Erythroblast (primary cell): ENCODE measurements around the gene APBA1.

ENCODE experiments used
- DNase-seq, 2 experiments: peaks; one replicate each; lab custom pipeline; 2025; lab: John Stamatoyannopoulos, UW
- GATA1 ChIP-seq: IDR thresholded peaks from 2 replicates; pipeline ENCODE4 v1.6.1; 2011; ENCODE audit warnings: low read depth, mild to moderate bottlenecking, control low read depth, low read length, moderate library complexity
- POLR2A ChIP-seq: IDR thresholded peaks from 2 replicates; pipeline ENCODE4 v1.6.1; 2011; ENCODE audit warnings: mild to moderate bottlenecking, low read length

The APBA1 gene

GRCh38 chr9:69527454-69527853 is 144.7 kb downstream of the APBA1 start:
- no peak for TF ChIP-seq POLR2A
- no peak for TF ChIP-seq GATA1
- no peak for DNase-seq

GRCh38 chr9:69526699-69527098 is 145.5 kb downstream of the APBA1 start:
- TF ChIP-seq GATA1 (no peak), POLR2A (no peak)
- DNase-seq: no peak

DNA sequence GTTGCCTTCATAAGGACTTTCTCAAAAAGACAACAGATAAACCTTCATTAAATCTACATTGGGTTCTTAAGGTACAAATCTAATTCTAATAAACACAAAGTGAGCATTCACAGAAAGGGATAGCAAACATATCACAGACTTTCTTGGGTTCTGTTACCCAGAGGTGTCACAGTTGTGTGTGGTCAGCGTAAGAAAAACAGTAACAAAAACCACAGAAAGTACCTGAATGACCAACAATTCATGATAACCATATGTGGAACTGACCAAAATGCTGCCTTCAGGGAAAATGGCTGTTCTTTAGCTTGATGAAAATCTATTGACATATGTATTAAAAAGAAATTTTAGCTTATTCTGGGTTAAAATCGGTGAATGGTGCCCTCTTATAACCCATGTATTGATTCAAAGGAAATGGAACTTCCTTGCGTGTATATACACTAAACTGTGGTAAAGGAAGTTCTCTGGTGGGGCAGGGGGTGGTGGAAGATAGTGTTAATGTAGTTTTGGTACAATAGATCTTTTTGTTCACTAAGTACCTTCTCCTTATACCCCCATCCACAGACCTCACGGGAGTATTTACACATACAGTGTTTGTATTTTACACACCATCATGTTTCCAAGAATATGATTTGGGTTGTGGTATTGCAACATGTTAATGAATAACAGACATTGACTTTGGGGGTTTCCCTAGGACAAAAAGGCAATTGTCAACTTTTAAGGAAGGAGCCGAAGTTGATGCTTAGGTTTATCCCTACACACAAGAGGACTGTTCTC is 152.5 kb downstream of the APBA1 start:
- no peak for DNase-seq
- TF ChIP-seq GATA1 (no peak), POLR2A (no peak)

DNA sequence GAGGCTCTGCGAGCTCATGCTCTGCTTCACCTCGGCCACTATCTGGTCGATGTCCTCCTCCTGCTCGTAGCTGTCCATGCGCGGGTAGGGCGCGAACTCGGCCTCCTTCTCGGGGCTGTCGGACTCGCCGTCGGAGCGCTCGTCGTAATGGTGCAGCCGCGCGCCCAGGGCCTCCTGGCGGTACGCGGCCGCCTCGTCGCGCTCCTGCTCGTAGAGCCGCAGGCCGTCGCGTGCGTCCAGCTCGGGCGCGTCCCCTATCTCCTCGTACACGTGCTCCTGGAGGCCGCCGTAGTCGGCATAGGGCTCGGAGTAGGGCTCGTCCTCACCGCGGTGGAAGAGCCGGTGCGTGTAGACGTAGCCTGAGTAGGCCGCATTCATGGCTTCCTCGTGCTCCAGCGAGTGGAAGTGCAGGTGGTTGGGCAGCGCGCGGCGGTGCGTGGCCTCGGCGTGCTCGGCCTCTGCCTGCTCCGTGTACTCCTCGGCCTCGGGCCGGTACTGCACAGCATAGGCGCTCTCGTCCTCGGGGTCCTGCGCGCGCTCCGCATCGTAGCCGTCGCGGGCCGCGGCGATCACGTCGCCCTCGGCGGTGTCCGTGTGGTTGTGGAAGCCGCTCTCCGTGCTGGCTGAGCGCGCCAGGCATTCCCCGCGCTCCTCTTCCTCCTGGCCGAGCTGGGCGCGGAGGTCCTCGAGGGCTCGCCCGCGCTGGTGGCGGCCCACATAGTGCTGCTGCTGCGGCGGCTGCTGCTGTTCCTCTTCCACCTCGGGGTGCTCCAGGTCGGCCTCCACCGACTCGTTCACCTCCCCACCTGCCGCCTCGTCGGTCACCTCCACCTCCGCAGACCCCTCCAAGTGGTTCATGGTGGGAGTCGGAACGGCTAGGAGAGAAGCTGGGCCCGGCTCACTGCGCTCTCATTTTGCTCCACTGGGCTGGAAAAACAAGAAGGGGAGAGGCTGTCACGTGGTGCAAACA is 155.5 kb downstream of the APBA1 start:
- TF ChIP-seq POLR2A (no peak), GATA1 (no peak)
- no peak for DNase-seq

DNA sequence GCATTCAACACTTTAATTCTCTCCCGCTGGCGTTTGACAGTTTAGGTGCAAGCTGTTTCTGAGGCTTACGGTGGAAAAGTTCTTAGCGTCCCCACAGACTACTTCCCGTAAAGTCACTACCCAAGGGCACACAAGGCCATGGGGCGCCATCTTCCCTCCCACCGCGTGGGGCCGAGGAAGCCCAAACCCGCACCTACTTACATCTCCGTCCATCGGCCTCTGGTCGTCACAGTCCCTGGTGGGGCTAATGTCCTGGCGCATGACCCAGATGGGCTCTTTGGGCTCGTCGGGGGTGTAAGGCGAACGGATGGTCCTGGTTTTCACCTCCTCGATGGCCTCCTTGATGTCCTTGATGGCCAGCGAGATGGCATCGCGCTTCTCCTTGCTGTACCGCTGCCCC is 156.4 kb downstream of the APBA1 start:
- DNase-seq: no peak
- TF ChIP-seq GATA1 (no peak), POLR2A (no peak)

DNA sequence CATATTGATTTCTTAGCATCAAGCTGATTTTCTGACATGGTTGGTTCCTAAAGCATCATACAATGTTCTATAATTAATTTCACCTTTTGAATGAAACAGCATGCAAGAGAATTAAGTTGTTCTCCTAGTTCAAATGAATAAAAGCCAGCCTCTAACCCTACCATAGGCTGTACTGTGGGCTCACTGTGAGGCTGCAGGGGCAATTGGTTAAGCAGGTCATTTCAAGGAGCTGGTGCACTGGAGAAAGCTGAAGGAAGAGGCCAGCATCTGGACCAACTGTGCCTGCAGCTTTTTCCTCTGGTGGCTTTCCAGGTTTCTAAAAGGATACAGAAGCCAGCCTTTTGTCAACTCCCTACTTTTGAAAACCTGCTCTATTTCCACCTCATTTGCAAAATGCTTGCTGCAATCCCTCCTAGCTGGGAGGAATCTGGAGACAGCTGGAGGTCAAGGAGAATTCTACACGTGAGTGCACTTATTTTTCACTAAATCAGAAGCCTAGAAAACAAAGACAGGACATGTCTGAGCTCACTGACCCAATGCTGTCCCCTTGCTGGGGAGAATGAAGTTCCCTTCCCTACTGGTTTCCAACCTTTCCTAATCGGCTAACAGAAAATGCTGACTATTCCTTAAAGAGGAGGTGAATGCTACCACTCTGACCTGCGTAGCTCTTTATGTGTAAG is 158.9 kb downstream of the APBA1 start:
- no peak for TF ChIP-seq POLR2A
- no peak for TF ChIP-seq GATA1
- DNase-seq: no peak

DNA sequence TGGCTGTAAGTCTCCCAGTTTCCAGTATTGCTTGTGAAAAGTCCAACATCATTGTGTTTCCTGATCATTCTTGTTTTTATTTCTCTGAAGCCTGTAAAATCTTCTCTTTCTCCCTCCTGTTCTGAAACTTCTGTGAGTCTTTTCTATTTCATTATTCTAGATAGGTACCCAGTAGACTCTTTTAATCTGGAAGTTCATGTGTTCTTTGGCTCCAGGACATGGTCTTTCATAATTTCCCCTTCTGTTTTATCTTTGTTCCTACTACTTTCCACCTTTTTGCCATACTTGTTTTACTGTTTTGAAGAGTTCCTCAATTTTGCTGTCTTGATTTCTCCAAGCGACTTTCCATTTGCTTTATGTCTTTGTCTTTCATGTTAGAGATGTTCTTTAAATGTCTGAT is 168.1 kb downstream of the APBA1 start:
- DNase-seq: no peak
- TF ChIP-seq POLR2A: no peak
- TF ChIP-seq GATA1: no peak

DNA sequence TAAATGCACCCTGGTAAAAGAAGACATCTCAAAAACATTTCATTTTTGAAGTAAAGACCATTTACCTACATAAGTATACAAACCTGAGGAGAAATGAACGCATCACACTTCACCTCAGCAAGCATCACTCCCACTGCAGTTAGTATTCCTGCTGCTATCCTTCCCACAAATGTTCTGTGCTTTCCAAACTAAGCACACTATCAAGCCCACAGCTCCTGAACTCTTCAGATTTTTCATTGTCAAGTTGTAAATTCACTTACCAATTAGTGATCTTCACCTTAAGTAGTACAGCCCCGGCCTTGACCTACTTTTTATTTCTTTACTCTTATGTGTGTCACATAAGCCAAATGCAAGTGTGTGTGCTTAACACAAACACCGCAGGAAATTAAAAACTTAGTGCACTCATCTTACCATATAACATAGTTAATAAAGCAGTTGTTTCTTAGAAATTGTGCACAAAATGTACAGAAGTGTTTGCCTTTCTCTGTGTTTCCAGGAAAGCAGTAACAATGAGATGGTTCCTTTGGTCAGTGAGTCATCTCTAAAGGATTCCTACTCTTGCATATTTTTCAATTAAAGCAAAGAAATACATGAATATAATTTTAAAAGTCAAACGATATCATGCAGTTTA is 169.4 kb downstream of the APBA1 start:
- TF ChIP-seq POLR2A: no peak
- TF ChIP-seq GATA1: no peak
- DNase-seq: no peak

- no peak for DNase-seq
- TF ChIP-seq POLR2A: no peak
- TF ChIP-seq GATA1: no peak
These were observed 171.3 kb downstream of the APBA1 start for GRCh38 chr9:69500896-69501295.

DNA sequence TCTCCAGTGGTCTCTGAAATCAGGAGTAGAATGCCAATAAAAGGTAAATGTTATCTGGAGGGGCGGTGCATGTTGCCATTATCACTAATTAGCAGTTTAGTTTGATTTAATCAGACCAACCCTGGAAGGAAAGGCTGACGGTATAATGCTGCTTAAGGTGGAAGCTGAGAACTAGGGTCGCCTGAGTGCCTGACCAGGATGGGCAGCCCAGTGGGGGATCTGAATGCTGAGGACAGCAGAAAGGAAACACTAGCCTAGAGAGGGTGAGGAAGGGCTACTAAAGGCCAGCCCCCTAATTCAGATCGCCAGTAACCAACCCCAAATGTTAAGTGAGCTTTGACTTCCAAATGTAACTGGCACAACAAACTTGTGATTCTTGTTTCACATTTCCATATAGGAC is 172.2 kb downstream of the APBA1 start:
- TF ChIP-seq GATA1: no peak
- DNase-seq: no peak

- TF ChIP-seq POLR2A: no peak
- TF ChIP-seq GATA1: no peak
- DNase-seq: no peak
These were observed 172.8 kb downstream of the APBA1 start for GRCh38 chr9:69499407-69499806.

- TF ChIP-seq POLR2A: no peak
- DNase-seq: no peak
These were observed 173.7 kb downstream of the APBA1 start for GRCh38 chr9:69498470-69498869.

GRCh38 chr9:69497816-69498215 is 174.4 kb downstream of the APBA1 start:
- TF ChIP-seq GATA1 (no peak), POLR2A (no peak)
- DNase-seq: no peak

- TF ChIP-seq GATA1: no peak
- TF ChIP-seq POLR2A: no peak
- no peak for DNase-seq
These were observed 175.2 kb downstream of the APBA1 start for GRCh38 chr9:69496846-69497450.
